ENCODE results near the gene DENND1A. TPM values are rescaled to one million over a fixed set of nuclear protein-coding genes. Genes with fewer than 3 reads are reported as not detected.
"Not testable (repeated sequence)": the region's sequence is repeated elsewhere in the genome, so short reads cannot be mapped to it uniquely, and the experiment has no call there.

The DENND1A gene
- polyA plus RNA-seq, 2 of the 4 experiments (the other 2 are of a cell fraction) = 15.1 to 21.9 TPM

- Histone ChIP-seq H3K4me1 (peaks cover 15% of the 10 kb centered on the region), H3K4me3 (no peak overlapping the region), H3K4me2 (no peak overlapping the region), H3K27ac (peak overlapping the region; percentile 52 to 77; a peak in 5 of 6 replicates), H3K9me3 (no peaks in the 10 kb centered on the region)
- DNase-seq (ENCODE audit: low read depth in 1 of 2, low spot score in 1 of 2) = peak in 1 of 2 experiments; percentile 14
- POLR2A ChIA-PET = no interaction called here
- CTCF ChIA-PET = interaction anchor here (1.1 to 1.7 kb wide), 2 partner anchors 20 to 221 kb away, joined by 3 to 5 read pairs; no protein-coding TSS in a partner anchor
- 90% methylated on average over 4 of the region's 4 CpGs for WGBS (ENCODE audit: missing lambda C conversion rate)
- FAIRE-seq = no peak
- no peak for ATAC-seq
- TF ChIP-seq NFE2L2 (conservative IDR thresholded peaks at IDR 0.05; ENCODE audit: low read length) (peak; percentile 79), ZSCAN20 (CRISPR knock-in tag; IDR thresholded peaks at IDR 0.05) (no peak), ESRRA (IDR thresholded peaks at IDR 0.05; ENCODE audit: borderline replicate concordance, low read length) (no peak), MAFK (IDR thresholded peaks at IDR 0.05; ENCODE audit: partially characterized antibody) (peak; percentile 78)
Measured at GRCh38 chr9:123820139-123820538, 109.8 kb downstream of the DENND1A start.

- FAIRE-seq (no peak), DNase-seq (ENCODE audit: low read depth in 1 of 2, low spot score in 1 of 2) (no peak), ATAC-seq (no peak)
- Histone ChIP-seq H3K4me3 (no peak overlapping the region), H3K27ac (no peak overlapping the region), H3K9me3 (no peaks in the 10 kb centered on the region), H3K4me1 (peaks cover 15% of the 10 kb centered on the region), H3K4me2 (no peak overlapping the region)
- CTCF ChIA-PET = interaction anchor here (0.6 kb wide), 1 partner anchor 574 kb away, joined by 3 read pairs; no protein-coding TSS in a partner anchor
- POLR2A ChIA-PET = no interaction called here
- TF ChIP-seq FOSL2 (IDR thresholded peaks at IDR 0.05) (no peak), FOSL2 (CRISPR knock-in tag; IDR thresholded peaks at IDR 0.05) (peak; percentile 67), POLR2A (IDR thresholded peaks at IDR 0.05; ENCODE audit: low read length) (no peak)
- WGBS (ENCODE audit: missing lambda C conversion rate) = 86% methylated on average over 5 of the region's 5 CpGs
Measured at GRCh38 chr9:123816817-123817472, 113.0 kb downstream of the DENND1A start.

GRCh38 chr9:123815856-123816255, 114.1 kb downstream of the DENND1A start:
- H3K27ac ChIP-seq; DNase-seq (ENCODE audit: low read depth in 1 of 2, low spot score in 1 of 2); H3K9me3 ChIP-seq; H3K4me2 ChIP-seq; H3K4me3 ChIP-seq; ATAC-seq; FAIRE-seq; POLR2A ChIA-PET: not testable (repeated sequence)
- peaks cover 15% of the 10 kb centered on the region for H3K4me1 ChIP-seq
- CTCF ChIA-PET = interaction anchor here (1.4 kb wide), 1 partner anchor 9 kb away, joined by 4 read pairs; no protein-coding TSS in a partner anchor
- WGBS (ENCODE audit: missing lambda C conversion rate) = 87% methylated on average over 5 of the region's 5 CpGs

GRCh38 chr9:123814496-123814895, 115.4 kb downstream of the DENND1A start:
- no peak for ATAC-seq
- ChIA-PET CTCF (interaction anchor here (1.0 kb wide), 1 partner anchor 19 kb away, joined by 3 read pairs; no protein-coding TSS in a partner anchor), POLR2A (no interaction called here)
- TF ChIP-seq PBX3 (IDR thresholded peaks at IDR 0.05) = no peak
- TF ChIP-seq HMGXB4 (CRISPR knock-in tag; IDR thresholded peaks at IDR 0.05; ENCODE audit: borderline replicate concordance) = no peak
- no peak for TF ChIP-seq BHLHE40 (IDR thresholded peaks at IDR 0.05; ENCODE audit: low read depth, low read length)
- no peak for TF ChIP-seq KDM1A (IDR thresholded peaks at IDR 0.05; ENCODE audit: low read depth)
- TF ChIP-seq CBX2 (IDR thresholded peaks at IDR 0.05; ENCODE audit: borderline replicate concordance, low read depth) = no peak
- TF ChIP-seq SMC3 (IDR thresholded peaks at IDR 0.05) = no peak
- Histone ChIP-seq H3K4me1 (peaks cover 8% of the 10 kb centered on the region; the same call in 1 of the 3 replicates), H3K27ac (no peak overlapping the region), H3K9me3 (no peaks in the 10 kb centered on the region), H3K4me2 (no peak overlapping the region), H3K4me3 (no peak overlapping the region)
- DNase-seq (ENCODE audit: low read depth in 1 of 2, low spot score in 1 of 2) = no peak
- WGBS (ENCODE audit: missing lambda C conversion rate) = 94% methylated on average over 1 of the region's 1 CpG
- no peak for FAIRE-seq

GRCh38 chr9:123812984-123813383, 116.9 kb downstream of the DENND1A start:
- ChIA-PET CTCF (interaction anchor here (0.7 kb wide), 1 partner anchor 412 kb away, joined by 3 read pairs; no protein-coding TSS in a partner anchor), POLR2A (no interaction called here)
- FAIRE-seq (no peak), DNase-seq (ENCODE audit: low read depth in 1 of 2, low spot score in 1 of 2) (no peak), ATAC-seq (no peak)
- Histone ChIP-seq H3K4me1 (peaks cover 8% of the 10 kb centered on the region; the same call in 1 of the 3 replicates), H3K4me2 (no peak overlapping the region), H3K27ac (no peak overlapping the region), H3K4me3 (no peak overlapping the region), H3K9me3 (no peaks in the 10 kb centered on the region)
- 93% methylated on average over 3 of the region's 3 CpGs for WGBS (ENCODE audit: missing lambda C conversion rate)
- TF ChIP-seq CHD2 (IDR thresholded peaks at IDR 0.05; ENCODE audit: low read length, partially characterized antibody) (no peak), POLR2A (IDR thresholded peaks at IDR 0.05; ENCODE audit: low read length) (no peak), JUNB (IDR thresholded peaks at IDR 0.05) (no peak)
